ENCODE data around the gene DNAH6. TPM values are rescaled to one million over a fixed set of nuclear protein-coding genes. Genes with fewer than 3 reads are reported as not detected.

The DNAH6 gene
- total RNA-seq, 1 donor from 2014 or later, result 0.52 TPM

DNA sequence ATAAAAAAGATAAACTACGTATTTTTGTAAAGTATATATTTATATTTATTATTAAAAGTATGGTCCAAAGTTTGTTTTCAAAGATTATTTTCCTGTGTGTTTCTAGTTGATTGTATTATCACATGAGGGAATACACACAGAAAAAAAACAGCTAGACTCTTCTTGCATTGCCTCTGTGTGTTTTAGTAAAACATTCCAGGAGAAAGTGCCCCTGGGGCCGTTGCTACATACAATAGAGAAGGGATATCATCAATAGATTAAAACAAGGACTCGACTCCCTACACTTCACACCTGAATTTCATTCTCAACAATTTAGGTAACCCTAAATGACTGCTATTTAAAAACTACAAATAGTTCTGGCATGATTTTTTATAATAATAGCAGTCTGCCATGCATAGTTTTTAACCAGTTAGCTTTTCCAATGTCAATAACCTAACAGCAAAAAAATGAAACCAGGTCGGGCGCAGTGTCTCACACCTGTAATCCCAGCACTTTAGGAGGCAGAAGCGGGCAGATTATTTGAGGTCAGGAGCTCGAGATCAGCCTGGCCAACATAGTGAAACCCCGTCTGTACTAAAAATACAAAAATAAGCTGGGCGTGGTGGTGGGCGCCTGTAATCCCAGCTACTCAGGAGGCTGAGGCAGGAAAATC lies 171.3 kb downstream of the DNAH6 start:
- DNase-seq (ENCODE audit: low read depth), result no peak
- TF ChIP-seq, protein P1, sequence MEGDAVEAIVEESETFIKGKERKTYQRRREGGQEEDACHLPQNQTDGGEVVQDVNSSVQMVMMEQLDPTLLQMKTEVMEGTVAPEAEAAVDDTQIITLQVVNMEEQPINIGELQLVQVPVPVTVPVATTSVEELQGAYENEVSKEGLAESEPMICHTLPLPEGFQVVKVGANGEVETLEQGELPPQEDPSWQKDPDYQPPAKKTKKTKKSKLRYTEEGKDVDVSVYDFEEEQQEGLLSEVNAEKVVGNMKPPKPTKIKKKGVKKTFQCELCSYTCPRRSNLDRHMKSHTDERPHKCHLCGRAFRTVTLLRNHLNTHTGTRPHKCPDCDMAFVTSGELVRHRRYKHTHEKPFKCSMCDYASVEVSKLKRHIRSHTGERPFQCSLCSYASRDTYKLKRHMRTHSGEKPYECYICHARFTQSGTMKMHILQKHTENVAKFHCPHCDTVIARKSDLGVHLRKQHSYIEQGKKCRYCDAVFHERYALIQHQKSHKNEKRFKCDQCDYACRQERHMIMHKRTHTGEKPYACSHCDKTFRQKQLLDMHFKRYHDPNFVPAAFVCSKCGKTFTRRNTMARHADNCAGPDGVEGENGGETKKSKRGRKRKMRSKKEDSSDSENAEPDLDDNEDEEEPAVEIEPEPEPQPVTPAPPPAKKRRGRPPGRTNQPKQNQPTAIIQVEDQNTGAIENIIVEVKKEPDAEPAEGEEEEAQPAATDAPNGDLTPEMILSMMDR (conservative IDR thresholded peaks at IDR 0.05; ENCODE audit: low read depth, low read length), result no peak
- no peak overlapping the region for H3K4me3 ChIP-seq (ENCODE audit: low read depth, low read length)

DNA sequence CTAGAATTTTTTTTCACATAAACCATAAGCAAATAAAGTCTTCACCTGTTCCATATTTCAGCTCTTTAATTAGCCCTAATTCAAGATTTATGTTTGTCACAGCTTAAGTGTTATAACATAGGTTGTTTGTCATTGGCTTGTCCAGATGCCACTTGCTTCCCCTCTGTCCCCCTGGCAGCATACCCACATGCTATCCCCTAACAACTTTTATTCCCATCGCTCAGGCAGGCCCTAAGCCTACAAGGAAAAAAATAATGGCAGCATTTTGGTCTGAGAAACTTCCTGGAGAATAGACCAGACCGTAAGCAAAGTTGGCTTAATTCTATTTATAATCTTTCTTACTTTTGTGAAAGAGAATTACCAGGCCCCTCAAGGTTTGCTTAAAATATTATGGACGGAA lies 173.9 kb downstream of the DNAH6 start:
- TF ChIP-seq, protein P1 (conservative IDR thresholded peaks at IDR 0.05; ENCODE audit: low read depth, low read length), result no peak
- no peak for DNase-seq (ENCODE audit: low read depth)
- H3K4me3 ChIP-seq (ENCODE audit: low read depth, low read length), result no peak overlapping the region

DNA sequence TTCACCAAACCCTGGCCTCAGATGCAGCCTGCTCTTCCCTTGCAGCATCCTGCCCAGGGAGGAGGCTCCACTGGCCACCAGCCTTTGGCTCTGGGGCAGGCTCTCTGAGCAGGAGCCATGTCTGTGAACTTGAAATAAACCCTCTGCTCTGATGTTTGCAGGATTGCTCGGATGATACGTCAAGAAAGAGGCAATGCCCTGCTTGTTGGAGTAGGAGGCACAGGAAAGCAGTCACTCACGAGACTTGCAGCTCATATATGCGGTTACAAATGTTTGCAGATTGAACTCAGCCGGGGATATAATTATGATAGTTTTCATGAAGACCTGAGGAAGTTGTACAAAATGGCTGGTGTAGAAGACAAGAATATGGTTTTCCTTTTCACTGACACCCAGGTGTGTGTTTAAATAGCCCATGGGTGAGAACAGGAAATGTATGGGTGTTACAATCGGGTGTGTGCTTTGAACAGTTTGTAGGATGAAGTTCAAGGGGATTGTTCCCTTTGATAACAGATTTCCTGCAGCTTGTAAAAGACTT lies 177.9 kb downstream of the DNAH6 start:
- H3K4me3 ChIP-seq (ENCODE audit: low read depth, low read length), result no peak overlapping the region
- no peak for DNase-seq (ENCODE audit: low read depth)
- TF ChIP-seq, protein P1 (conservative IDR thresholded peaks at IDR 0.05; ENCODE audit: low read depth, low read length), result no peak

DNA sequence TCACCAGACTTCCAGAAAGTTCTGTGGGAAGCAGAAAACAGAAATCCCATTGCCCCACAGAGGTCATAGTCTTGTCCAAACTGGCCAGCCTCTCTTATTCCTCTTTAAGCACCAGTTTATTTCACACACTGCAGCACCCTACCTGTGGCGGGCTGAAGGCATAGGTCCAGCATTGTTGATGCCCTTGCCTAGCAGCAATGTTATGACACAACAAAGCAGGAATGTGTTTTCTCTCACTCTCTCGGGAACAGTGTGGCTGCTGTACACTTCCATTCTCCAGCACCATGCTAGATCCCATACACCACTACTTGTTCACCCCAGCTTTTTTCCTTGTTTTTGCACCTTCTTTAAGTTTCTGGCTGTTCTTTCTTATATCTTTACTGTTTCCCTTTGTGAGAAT lies 181.6 kb downstream of the DNAH6 start:
- no peak overlapping the region for H3K4me3 ChIP-seq (ENCODE audit: low read depth, low read length)
- no peak for DNase-seq (ENCODE audit: low read depth)
- TF ChIP-seq, protein P1 (conservative IDR thresholded peaks at IDR 0.05; ENCODE audit: low read depth, low read length), result no peak

DNA sequence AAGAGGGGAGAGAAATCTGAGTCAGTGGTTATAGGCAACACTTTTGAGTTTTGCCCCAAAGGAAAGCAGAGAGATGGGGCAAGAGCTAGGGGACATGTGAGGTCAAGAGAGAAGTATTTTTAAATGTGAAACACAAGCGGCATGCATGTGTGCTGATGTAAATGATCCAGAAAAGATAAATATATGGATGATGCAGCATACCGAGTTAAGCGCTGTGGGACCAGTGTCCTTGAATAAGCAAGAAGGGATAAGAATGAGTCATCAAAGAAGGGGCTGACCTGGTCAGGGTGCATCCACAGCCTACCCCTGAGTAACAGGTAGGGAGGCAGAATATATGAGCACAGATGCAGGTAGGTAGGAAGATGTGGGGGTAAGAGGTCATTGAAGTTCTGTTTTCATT lies 183.7 kb downstream of the DNAH6 start:
- no peak overlapping the region for H3K4me3 ChIP-seq (ENCODE audit: low read depth, low read length)
- DNase-seq (ENCODE audit: low read depth), result no peak
- TF ChIP-seq, protein P1 (conservative IDR thresholded peaks at IDR 0.05; ENCODE audit: low read depth, low read length), result no peak

DNA sequence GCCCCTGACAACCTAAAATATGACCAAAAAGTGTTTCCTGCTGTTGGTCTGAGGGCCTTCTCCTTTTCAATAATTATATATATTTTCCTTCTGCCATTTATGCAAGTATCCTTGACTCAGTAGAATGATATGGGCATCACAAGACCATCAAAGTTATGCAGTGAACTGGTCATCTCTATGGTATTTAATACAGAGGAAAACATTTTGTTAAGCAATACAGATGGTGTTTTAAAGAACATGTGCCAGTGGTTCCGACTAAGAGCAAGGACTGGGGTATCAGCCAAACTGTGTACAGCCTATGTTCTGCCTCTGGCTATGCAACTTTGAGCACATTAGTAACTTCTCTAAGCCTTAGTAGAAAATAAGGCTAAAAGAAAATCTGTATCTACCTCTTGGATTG lies 185.6 kb downstream of the DNAH6 start:
- H3K4me3 ChIP-seq (ENCODE audit: low read depth, low read length), result no peak overlapping the region
- TF ChIP-seq, protein P1 (conservative IDR thresholded peaks at IDR 0.05; ENCODE audit: low read depth, low read length), result no peak
- DNase-seq (ENCODE audit: low read depth), result peak; percentile 18

DNA sequence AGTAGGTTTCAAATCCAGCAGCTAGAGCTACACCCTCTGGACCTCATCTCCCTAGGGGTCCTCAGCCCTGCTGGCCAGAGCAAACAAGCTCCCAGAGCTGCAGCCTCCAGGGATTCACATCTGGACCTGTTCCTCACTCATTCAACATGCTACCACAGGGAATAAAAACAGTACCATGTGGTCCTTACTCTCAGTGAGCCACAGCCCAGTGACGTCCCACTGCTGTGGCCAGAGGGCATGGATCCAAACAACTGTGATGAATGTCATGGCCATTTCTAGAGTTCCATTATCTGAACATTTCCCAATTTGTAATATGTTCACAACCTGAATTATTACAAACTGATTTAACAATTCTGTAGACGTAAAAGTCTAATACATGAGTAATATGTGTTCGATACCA lies 186.6 kb downstream of the DNAH6 start:
- no peak overlapping the region for H3K4me3 ChIP-seq (ENCODE audit: low read depth, low read length)
- no peak for DNase-seq (ENCODE audit: low read depth)
- TF ChIP-seq, protein P1 (conservative IDR thresholded peaks at IDR 0.05; ENCODE audit: low read depth, low read length), result no peak
